ENCODE measurements around the gene NOC2L.

Gene NOC2L

DNA sequence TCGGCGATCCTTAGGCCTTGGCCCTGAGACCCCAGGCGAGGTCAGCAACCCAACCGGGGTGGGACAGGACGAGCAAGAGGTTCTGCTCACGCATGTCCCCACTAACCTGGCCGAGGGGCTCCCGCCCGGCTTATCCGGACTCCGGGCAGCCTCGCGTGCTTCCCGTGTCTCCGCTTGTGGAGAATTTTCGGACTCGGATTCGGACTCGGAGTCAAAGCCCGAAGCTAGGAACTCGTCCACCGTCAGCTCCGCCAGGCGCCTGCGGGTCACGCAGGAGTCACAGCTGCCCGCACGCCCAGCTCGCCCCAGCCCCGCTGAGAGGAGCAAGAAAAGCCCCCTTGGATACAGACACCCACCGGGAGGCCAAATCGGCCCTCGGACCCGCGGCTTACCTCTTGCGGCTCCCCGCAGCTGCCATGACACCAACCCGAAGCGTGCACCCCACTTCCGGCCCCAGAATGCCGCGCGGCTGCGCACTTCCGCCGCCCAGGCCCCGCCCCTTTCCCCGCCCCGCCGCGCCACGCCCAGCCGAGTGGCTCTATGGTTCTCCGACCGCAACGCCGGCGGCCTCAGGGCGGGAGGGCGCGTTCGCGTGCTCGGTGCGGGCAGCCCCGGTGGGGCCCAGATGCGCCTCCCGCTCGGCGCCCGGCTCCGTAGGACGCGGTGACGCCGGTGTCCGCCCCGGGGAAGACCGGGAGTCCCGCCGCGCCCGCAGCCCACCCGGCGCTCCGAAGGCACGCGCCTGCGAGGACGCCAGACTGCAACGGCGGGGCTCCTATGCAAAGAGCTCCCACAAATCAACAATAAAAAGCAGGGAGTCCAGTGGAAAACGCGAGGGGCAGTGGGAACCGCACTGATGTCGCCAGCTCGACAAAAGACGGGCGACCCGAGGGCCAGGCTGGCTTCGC lies at the start of gene NOC2L:
NOC2L (minus strand) TSS at position 434 of the 908 bp plus-strand sequence; CDS start at position 418, 16 bp downstream.
- Histone ChIP-seq H3K27me3 (ENCODE audit: low read depth) (no peaks in the 10 kb centered on the region), H3K9me3 (no peaks in the 10 kb centered on the region), H3K4me1 (peaks cover 8% of the 10 kb centered on the region; the same call in 1 of the 2 replicates), H3K36me3 (replicated peaks) (peaks cover 53% of the 10 kb centered on the region), H3K4me3 (peak within 1 kb of the TSS; percentile 100)
- in situ Hi-C loops (cut with MboI; ENCODE audit: low sequenced_read_pairs): no loop called here
- peak; percentile 78 to 97 for DNase-seq (ENCODE audit: low spot score in 2 of 2)

DNA sequence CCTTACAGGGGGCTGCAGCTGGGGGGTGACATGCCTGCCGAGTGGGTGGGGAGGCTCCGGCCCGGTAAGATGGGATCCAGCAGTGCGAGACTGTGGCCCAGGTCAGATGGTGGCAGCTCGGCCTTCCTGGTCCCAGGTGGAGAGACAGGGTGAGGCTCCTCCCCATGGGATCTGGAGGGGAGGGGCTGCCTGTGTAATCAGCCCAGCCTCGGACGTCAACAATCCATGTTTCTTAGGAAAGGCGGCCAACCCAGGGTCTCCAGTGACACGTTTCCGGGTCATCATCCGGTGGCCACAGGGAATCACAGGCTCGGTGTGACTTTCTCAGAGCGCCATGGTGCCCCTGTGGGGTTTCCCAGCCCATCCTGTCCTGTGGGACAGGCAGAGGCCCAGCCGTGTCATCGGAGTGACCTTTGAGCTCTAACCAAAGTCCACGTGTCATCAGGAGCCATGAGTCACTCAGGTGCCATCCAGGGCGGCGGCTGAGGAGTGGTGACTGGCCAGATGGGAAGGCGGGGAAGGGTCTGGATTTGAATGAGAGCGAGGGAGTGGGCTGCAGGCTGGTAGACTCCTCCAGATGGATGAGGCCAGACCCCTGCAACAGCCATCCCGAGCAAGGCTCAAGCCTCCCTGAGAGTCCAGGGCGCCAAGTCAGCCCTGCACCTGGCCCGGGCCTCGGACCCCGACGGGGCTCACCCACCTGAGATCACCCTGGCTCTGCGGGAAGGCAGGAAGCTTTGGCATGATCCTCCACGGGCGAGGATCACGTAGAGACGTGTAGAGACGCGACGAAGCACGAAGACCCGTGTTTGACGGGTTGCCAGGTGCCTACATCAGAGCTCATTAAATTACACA lies 47.5 kb upstream of the NOC2L start:
- Histone ChIP-seq H3K9me3 (no peaks in the 10 kb centered on the region), H3K4me3 (no peak overlapping the region), H3K4me1 (no peaks in the 10 kb centered on the region), H3K36me3 (replicated peaks) (peaks cover 6% of the 10 kb centered on the region), H3K27me3 (ENCODE audit: low read depth) (no peaks in the 10 kb centered on the region)
- in situ Hi-C loops (cut with MboI; ENCODE audit: low sequenced_read_pairs): no loop called here
- DNase-seq (ENCODE audit: low spot score in 2 of 2): no peak

DNA sequence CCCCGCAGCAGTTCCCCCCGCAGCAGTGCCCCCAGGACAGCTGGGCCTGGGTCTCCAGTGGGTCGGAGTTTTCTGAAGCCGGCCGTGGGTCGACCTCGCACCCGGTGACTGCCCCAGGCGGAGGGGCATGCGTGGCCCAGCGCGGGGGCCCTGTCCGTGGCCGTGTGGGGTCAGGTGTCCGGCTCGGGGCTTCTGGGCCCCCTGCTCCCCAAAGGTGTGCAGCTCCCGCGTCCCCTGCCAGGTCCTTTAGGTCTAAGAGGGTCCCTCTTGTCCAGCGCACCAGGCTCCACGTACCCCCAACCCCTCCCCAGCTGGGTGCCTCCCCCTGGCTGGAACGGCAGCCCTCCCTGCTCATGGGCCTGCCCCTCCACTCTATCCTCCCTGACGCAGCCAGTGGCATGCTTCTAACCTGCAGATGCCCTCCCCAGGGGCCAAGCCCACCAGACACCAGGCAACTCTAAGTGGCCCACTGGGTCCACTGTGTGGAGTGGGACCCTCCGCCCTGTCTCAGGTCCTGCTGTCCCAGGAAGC lies 46.8 kb upstream of the NOC2L start:
- Histone ChIP-seq H3K36me3 (replicated peaks) (peaks cover 4% of the 10 kb centered on the region), H3K4me3 (no peak overlapping the region), H3K4me1 (peaks cover 3% of the 10 kb centered on the region; the same call in 1 of the 2 replicates), H3K9me3 (no peaks in the 10 kb centered on the region), H3K27me3 (ENCODE audit: low read depth) (no peaks in the 10 kb centered on the region)
- DNase-seq (ENCODE audit: low spot score in 2 of 2): no peak
- in situ Hi-C loops (cut with MboI; ENCODE audit: low sequenced_read_pairs): no loop called here

DNA sequence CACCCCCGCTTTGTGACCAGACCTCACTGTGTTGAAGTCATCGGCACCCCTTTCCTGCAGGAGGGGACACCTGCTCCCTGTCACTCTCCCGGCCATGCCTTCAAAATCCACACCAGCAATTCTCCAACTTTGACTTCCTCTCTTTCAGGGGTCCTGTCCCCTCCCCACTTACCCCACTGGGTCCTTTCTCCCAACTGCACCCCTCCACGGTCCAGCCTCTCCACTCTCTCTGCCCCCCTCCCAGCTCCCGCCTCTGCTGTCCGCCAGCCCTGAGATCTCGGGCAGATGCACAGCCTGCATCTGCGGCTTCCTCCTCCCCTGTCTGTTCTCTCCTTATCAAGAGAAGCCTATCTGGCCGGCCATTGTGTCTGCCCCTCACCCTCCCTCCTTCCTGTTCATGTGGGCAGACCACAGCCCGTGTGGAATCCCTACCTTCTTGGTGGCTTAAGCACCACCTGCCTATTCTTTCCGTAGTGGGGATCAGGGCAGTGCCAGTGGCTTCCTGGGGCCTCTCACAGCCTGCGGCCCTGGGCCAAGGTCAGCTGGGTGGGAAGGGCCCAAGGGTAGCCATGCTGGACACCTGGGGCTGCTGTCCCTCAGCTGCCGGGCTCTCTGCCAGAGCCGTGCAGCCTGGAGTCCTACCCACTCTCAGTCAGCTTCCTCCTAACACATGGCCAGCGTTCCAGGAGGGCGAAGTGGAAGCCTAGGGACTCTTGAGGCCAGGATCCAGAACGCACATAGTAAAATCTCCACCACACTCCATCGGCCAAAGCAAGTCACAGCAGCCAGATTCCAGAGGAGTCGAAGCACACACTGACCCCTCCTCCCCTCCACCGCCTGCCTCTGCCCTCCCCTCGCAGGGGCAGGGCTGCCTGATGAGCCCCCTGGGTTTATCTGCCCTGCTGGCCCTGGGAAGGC lies 46.0 kb upstream of the NOC2L start:
- Histone ChIP-seq H3K4me1 (peaks cover 3% of the 10 kb centered on the region; the same call in 1 of the 2 replicates), H3K4me3 (no peak overlapping the region), H3K36me3 (replicated peaks) (peaks cover 4% of the 10 kb centered on the region), H3K27me3 (ENCODE audit: low read depth) (no peaks in the 10 kb centered on the region), H3K9me3 (no peaks in the 10 kb centered on the region)
- no peak for DNase-seq (ENCODE audit: low spot score in 2 of 2)
- in situ Hi-C loops (cut with MboI; ENCODE audit: low sequenced_read_pairs): no loop called here

DNA sequence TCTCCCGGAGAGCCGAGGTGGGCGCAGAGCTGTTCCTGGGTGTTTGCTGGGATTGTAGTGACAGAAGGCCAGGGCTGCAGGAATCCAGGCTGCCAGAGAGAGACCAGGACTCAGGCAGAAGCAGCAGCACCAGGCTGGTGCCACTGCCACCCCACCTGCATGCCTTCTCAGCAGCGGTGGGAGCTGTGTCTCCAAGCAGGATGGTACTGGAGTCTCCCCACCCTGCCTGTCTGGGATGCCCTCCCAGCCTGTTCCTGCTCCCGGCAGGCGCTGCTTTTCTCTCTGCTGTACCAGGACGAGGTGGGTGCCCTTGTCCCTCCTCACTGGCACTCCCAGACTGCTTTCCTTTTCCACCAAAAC lies 45.3 kb upstream of the NOC2L start:
- in situ Hi-C loops (cut with MboI; ENCODE audit: low sequenced_read_pairs): no loop called here
- Histone ChIP-seq H3K4me3 (no peak overlapping the region), H3K4me1 (peaks cover 3% of the 10 kb centered on the region; the same call in 1 of the 2 replicates), H3K36me3 (replicated peaks) (peaks cover 7% of the 10 kb centered on the region), H3K27me3 (ENCODE audit: low read depth) (no peaks in the 10 kb centered on the region), H3K9me3 (no peaks in the 10 kb centered on the region)
- DNase-seq (ENCODE audit: low spot score in 2 of 2): no peak

DNA sequence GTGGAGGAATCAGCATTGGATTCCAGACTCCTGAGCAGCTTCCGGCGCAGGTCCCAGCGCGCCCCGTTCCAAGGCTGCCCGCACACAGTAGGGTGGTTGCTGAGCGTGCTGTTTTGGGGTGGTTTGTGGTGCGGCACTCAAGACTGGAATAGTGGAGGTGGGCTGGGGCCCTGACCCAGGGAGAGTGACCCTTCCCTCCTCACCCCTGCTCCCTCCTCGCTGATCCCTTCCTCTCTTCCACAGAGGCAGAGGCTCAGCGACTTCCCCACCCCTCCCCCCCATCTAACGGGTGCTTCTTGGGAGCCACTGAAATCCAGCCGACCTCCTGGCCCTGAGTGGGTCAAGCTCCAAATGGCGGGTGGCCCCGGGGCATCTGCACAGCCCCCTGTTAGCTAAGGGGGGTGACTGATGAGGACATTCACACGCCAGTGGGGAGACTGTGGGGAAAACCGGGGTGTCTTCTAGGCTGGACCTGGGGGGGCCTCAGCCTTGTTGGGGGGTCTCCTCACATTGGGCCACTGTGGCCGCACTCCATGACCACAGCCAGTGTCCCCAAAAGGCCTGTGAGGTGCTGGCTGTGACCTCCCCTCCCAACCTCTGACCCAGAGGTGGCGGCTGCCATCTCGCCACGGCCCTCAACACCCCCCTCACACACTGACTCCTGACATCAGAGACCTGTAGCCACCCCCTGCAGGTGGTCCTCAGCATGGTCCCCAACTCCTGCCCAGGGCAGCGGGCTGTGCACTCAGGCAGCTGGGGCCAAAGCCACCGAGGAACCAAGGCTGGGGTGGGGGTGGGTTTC lies 44.8 kb upstream of the NOC2L start:
- H3K4me1 ChIP-seq: peaks cover 3% of the 10 kb centered on the region; the same call in 1 of the 2 replicates
- no peaks in the 10 kb centered on the region for H3K9me3 ChIP-seq
- DNase-seq (ENCODE audit: low spot score in 2 of 2): peak in 1 of 2 experiments; percentile 25
- H3K4me3 ChIP-seq: no peak overlapping the region
- in situ Hi-C loops (cut with MboI; ENCODE audit: low sequenced_read_pairs): no loop called here
- H3K27me3 ChIP-seq (ENCODE audit: low read depth): no peaks in the 10 kb centered on the region
- peaks cover 10% of the 10 kb centered on the region for H3K36me3 ChIP-seq (replicated peaks)

DNA sequence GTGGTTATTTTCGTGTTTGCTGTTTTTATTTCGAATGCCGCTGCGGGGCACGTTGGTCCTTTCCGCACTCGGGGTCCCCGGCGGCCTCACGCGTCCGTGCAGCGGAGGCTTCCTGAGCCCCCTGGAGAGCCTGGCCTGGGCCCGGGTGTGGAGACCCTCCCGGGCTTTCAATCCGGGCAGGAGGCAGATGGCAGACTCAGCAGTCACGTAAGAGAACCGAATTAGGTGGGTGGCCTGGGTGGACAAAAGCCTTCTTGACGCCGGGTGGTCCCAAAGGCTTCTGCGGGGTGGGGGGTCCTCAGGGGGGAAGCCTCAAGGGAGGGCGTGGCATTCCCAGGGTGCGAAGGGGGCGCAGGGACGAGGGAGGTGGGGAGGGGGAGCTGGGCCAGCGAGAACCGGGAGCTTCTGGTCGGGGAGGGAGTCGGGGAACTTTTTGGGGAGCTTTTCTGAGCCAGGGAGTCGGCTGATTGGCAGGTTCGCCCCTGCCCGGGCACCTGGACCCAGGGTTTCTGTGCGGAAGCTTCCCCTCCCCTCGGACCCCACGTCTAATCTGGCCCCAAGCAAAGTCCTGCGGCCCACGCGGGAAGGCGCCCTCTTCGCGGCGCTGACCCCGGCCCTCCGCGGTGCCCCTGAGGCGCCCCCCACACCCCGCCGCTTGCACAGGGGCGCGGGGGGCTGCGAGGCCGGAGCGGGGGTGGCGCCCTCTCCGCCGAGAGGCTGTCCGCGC lies 42.2 kb upstream of the NOC2L start:
- Histone ChIP-seq H3K4me1 (peaks cover 8% of the 10 kb centered on the region), H3K4me3 (peak overlapping the region; percentile 87), H3K9me3 (no peaks in the 10 kb centered on the region), H3K27me3 (ENCODE audit: low read depth) (no peaks in the 10 kb centered on the region), H3K36me3 (replicated peaks) (peaks cover 17% of the 10 kb centered on the region)
- in situ Hi-C loops (cut with MboI; ENCODE audit: low sequenced_read_pairs): no loop called here
- peak in 1 of 2 experiments; percentile 53 for DNase-seq (ENCODE audit: low spot score in 2 of 2)

DNA sequence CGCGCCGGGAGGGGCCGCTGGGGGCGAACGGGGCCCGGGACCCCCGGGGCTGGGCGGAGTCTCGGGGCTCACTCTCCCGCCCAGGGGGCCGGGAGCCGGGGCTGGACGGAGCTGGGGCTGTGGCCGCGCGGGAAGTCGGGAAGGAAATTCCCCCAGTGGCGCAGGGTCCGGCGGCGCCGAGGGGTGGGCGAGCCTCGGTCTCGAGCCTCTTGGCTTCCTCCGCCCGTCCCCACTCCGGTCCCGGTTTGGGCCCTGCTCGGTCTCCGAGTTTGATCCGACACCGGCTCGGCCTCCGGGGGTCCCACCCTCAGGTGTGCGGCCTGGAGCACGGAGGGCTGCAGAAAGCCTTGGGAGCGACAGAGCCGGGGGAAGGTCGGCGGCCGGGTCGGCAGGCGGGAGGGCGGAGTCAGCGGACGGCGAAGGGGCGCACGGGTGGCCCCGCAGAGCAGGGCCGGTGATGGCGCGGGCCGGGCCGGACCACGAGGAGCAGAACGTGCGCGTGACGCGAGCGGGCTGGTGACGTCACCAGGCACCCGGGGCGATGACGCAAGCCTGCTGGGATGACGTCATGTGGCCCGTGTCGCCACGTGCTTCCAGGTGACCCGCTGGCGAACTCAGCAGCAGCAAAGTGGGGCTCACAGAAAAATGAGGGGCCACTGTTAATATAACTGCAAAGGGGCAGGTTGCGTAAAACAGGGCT lies 41.5 kb upstream of the NOC2L start:
- Histone ChIP-seq H3K4me3 (peak overlapping the region; percentile 87), H3K9me3 (no peaks in the 10 kb centered on the region), H3K4me1 (peaks cover 8% of the 10 kb centered on the region), H3K27me3 (ENCODE audit: low read depth) (no peaks in the 10 kb centered on the region), H3K36me3 (replicated peaks) (peaks cover 17% of the 10 kb centered on the region)
- peak; percentile 73 to 91 for DNase-seq (ENCODE audit: low spot score in 2 of 2)
- in situ Hi-C loops (cut with MboI; ENCODE audit: low sequenced_read_pairs): no loop called here

DNA sequence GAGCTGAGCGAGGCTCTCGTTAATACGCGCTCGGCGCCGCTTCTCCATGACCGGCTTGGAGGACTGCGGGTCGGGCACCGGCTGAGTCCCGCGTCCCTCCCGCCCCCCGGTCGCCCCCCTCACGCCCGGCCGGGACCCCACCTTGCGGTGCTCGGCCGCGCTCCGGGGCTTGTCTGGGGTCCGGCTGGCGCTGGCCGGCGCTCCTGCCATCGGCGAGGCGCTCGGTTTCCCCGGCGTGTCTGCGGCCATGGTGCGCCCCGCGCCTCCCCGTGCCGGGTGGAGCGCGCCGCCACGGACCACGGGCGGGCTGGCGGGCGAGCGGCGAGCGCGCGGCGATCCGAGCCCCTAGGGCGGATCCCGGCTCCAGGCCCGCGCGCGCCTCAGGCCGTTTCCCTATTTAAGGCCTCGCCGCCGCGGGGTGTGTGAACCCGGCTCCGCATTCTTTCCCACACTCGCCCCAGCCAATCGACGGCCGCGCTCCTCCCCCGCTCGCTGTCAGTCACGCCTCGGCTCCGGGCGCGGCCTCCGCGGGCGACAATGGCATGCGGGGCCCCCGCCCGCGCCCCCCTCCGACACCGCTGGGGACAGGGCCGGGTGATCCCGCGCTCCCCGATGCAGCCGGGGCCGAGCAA lies 40.8 kb upstream of the NOC2L start, which contains the start of gene HES4:
HES4 (minus strand) TSS at position 373 of the 632 bp plus-strand sequence; CDS start at position 249, 124 bp downstream.
- H3K27me3 ChIP-seq (ENCODE audit: low read depth): no peaks in the 10 kb centered on the region

DNA sequence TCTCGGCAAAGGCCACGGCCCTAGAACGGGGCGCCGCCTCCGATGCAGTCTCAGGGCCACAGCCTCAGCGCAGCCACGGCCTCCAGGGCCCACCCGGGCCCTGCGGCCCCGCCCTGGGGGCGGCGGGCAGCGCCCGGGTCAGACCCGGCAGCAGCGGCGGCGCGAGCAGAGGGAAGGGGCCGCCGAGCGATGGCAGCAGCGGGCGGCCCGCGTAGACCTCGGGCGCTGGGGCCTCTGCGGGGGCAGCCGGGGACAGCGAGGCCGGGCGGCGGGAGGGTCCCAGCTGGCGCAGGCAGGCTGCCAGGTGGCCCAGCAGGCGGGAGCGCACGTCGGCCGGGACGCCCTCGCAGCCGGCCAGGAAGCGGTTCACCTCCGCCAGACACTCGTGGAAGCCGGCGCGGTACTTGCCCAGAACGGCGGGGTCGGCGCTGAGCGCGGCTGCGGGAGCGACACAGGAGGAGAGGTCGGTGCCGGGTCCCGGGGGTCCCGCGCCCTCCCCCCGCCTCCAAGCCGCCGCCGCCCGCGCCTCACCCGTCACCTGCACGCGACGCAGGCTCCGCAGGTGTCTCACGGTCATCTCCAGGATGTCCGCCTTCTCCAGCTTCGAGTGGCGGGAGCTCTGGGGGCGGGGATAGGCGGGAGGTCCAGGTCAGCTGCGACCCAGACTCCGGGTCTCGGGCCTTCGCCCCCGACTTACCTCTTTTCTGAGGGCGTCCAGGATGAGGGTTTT lies 40.1 kb upstream of the NOC2L start:
- no peaks in the 10 kb centered on the region for H3K9me3 ChIP-seq
- H3K27me3 ChIP-seq (ENCODE audit: low read depth): no peaks in the 10 kb centered on the region
- peaks cover 17% of the 10 kb centered on the region for H3K36me3 ChIP-seq (replicated peaks)
- H3K4me3 ChIP-seq: peak overlapping the region; percentile 87
- in situ Hi-C loops (cut with MboI; ENCODE audit: low sequenced_read_pairs): no loop called here
- peaks cover 8% of the 10 kb centered on the region for H3K4me1 ChIP-seq
- DNase-seq (ENCODE audit: low spot score in 2 of 2): peak in 1 of 2 experiments; percentile 58

More for the DNA sequence above, 40.8 kb upstream of the NOC2L start, which contains the start of gene HES4:
- Histone ChIP-seq H3K9me3 (no peaks in the 10 kb centered on the region), H3K4me3 (peak within 1 kb of the TSS; percentile 87), H3K36me3 (replicated peaks) (peaks cover 17% of the 10 kb centered on the region), H3K4me1 (peaks cover 8% of the 10 kb centered on the region)
- in situ Hi-C loops (cut with MboI; ENCODE audit: low sequenced_read_pairs): no loop called here
- peak; percentile 86 to 96 for DNase-seq (ENCODE audit: low spot score in 2 of 2)

DNA sequence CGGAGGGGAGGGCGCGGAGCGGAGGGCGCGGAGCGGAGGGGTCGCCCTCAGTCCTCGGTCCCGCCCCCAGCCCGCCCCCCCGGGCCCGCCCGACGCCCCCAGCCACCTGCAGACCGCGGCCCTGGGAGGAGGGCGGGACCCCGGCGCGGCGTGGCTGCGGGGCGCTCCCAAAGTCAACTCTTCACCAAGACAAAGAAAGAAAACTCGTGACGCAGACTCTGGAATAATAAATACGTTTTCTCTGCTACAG lies 39.6 kb upstream of the NOC2L start:
- Histone ChIP-seq H3K4me1 (peaks cover 8% of the 10 kb centered on the region), H3K36me3 (replicated peaks) (peaks cover 17% of the 10 kb centered on the region), H3K4me3 (peak overlapping the region; percentile 87), H3K27me3 (ENCODE audit: low read depth) (no peaks in the 10 kb centered on the region), H3K9me3 (no peaks in the 10 kb centered on the region)
- in situ Hi-C loops (cut with MboI; ENCODE audit: low sequenced_read_pairs): no loop called here
- DNase-seq (ENCODE audit: low spot score in 2 of 2): peak; percentile 43 to 79

Measured in HAP-1 (cell line).